ACHN (cell line): ENCODE measurements around the gene SMIM29.

ENCODE experiments used
- DNase-seq: peaks from one replicate; pipeline ENCODE4 v3.0.0-alpha.2; 2015
- in situ Hi-C: cut with HindIII; loops from 2 replicates; pipeline ENCODE4 v1.10.0; 2017; ENCODE audit warnings: low sequenced_read_pairs, low pct_ligation_motif_present, low pct_unique_long_range_greater_than_20kb

The SMIM29 gene

GRCh38 chr6:34234667-34235306 is 14.0 kb downstream of the SMIM29 start:
- in situ Hi-C loops = no loop called here
- DNase-seq = no peak

GRCh38 chr6:34233867-34234266 is 14.9 kb downstream of the SMIM29 start:
- no peak for DNase-seq
- in situ Hi-C loops = no loop called here

GRCh38 chr6:34232901-34233300 is 15.9 kb downstream of the SMIM29 start:
- DNase-seq = no peak
- in situ Hi-C loops = no loop called here

GRCh38 chr6:34231566-34232336 is 17.1 kb downstream of the SMIM29 start:
- in situ Hi-C loops = no loop called here
- no peak for DNase-seq

GRCh38 chr6:34230653-34231371 is 18.0 kb downstream of the SMIM29 start:
- no peak for DNase-seq
- in situ Hi-C loops = no loop called here

- in situ Hi-C loops = no loop called here
- DNase-seq = no peak
Observed at GRCh38 chr6:34229877-34230276, 18.9 kb downstream of the SMIM29 start.

GRCh38 chr6:34227761-34228421 is 20.9 kb downstream of the SMIM29 start:
- no peak for DNase-seq
- in situ Hi-C loops = no loop called here

- no peak for DNase-seq
- in situ Hi-C loops = no loop called here
Observed at GRCh38 chr6:34226731-34227586, 21.8 kb downstream of the SMIM29 start.

GRCh38 chr6:34226066-34226465 is 22.7 kb downstream of the SMIM29 start:
- DNase-seq = no peak
- in situ Hi-C loops = no loop called here

- in situ Hi-C loops = no loop called here
- DNase-seq = no peak
Observed at GRCh38 chr6:34225551-34225950, 23.3 kb downstream of the SMIM29 start.

GRCh38 chr6:34223956-34224940 is 24.6 kb downstream of the SMIM29 start:
- in situ Hi-C loops = no loop called here
- peak; percentile 91 for DNase-seq

- DNase-seq = no peak
- in situ Hi-C loops = no loop called here
Observed at GRCh38 chr6:34223381-34223955, 25.3 kb downstream of the SMIM29 start.

GRCh38 chr6:34218691-34219090 is 30.1 kb downstream of the SMIM29 start:
- no peak for DNase-seq
- in situ Hi-C loops = no loop called here

GRCh38 chr6:34213772-34214171 is 35.0 kb downstream of the SMIM29 start:
- in situ Hi-C loops = no loop called here
- DNase-seq = no peak

GRCh38 chr6:34207695-34208443 is 40.9 kb downstream of the SMIM29 start:
- in situ Hi-C loops = no loop called here

GRCh38 chr6:34206726-34207125 is 42.1 kb downstream of the SMIM29 start:
- no peak for DNase-seq
- in situ Hi-C loops = no loop called here

More at GRCh38 chr6:34207695-34208443, 40.9 kb downstream of the SMIM29 start:
- no peak for DNase-seq
